Activated CD4-positive, alpha-beta memory T cell treated with anti-CD3 and anti-CD28 coated beads, Interleukin-2, amount 10 ng/mL, durations not matched to agents 7 days and 5 days (primary cell): ENCODE results near the gene RBFOX2. TPM values are rescaled to one million over a fixed set of nuclear protein-coding genes. Genes with fewer than 3 reads are reported as not detected.
"Not testable (repeated sequence)": the region's sequence is repeated elsewhere in the genome, so short reads cannot be mapped to it uniquely, and the experiment has no call there.

ENCODE experiments used
- CTCF ChIA-PET: fragments of 350-600 bp; sonication (Branson Sonifier 250); formaldehyde crosslinking; loops from one replicate; lab custom pipeline; 2021; ENCODE audit warnings: antibody characterized with exemption, inconsistent platforms; lab: Charles Lee
- POLR2A ChIA-PET: fragments of 350-600 bp; sonication (Branson Sonifier 250); formaldehyde crosslinking; loops from one replicate; lab custom pipeline; 2021; ENCODE audit warnings: antibody characterized with exemption; lab: Charles Lee
- DNase-seq: peaks from one replicate; pipeline ENCODE4 v3.0.0-alpha.2; 2020
- H3K27ac Mint-ChIP-seq: one replicate; pipeline ENCODE4 v1.8.0; 2021; ENCODE audit warnings: mild to moderate bottlenecking, mixed read lengths
- H3K27me3 Mint-ChIP-seq: one replicate; pipeline ENCODE4 v1.8.0; 2021; ENCODE audit warnings: mixed read lengths
- H3K36me3 Mint-ChIP-seq: one replicate; pipeline ENCODE4 v1.8.0; 2021; ENCODE audit warnings: low read depth, mixed read lengths
- H3K4me1 Mint-ChIP-seq: one replicate; pipeline ENCODE4 v1.8.0; 2021; ENCODE audit warnings: mixed read lengths
- H3K4me3 Mint-ChIP-seq: one replicate; pipeline ENCODE4 v1.8.0; 2021; ENCODE audit warnings: mild to moderate bottlenecking, mixed read lengths
- H3K9me3 Mint-ChIP-seq: one replicate; pipeline ENCODE4 v1.8.0; 2021; ENCODE audit warnings: mixed read lengths
- total RNA-seq, 2 experiments: library from RNA; stranded (reverse); gene quantifications; one replicate each; pipeline ENCODE4 v1.2.3, GENCODE V29; 2021

RBFOX2 gene
- total RNA-seq, 2 experiments from 2014 or later, result 0.83 to 1.4 TPM

DNA sequence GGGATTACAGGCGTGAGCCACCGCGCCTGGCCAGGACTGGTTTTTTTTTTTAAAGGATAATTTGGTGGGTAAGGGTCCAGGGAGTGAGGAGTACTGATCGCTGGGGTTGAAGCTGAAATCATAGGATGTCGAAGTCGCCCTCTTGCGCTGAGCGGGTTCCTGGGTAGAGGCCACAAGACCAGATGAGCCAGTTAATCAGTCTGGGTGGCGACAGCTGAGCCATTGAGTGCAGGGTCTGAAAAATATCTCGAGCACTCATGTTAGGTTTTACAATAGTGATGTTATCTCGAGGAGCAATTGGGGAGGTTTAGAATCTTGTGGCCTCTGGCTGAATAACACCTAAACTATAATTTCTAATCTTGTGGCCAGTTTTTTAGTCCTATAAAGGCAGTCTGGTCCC, 303.1 kb downstream of the RBFOX2 start:
- H3K36me3 Mint-ChIP-seq, result no peaks in the 10 kb centered on the region
- H3K27me3 Mint-ChIP-seq, result no peaks in the 10 kb centered on the region
- H3K4me3 Mint-ChIP-seq, result no peak overlapping the region
- no peaks in the 10 kb centered on the region for H3K9me3 Mint-ChIP-seq
- ChIA-PET POLR2A (no interaction called here), CTCF (no interaction called here)
- no peak overlapping the region for H3K27ac Mint-ChIP-seq
- H3K4me1 Mint-ChIP-seq, result no peaks in the 10 kb centered on the region
- DNase-seq, result no peak

DNA sequence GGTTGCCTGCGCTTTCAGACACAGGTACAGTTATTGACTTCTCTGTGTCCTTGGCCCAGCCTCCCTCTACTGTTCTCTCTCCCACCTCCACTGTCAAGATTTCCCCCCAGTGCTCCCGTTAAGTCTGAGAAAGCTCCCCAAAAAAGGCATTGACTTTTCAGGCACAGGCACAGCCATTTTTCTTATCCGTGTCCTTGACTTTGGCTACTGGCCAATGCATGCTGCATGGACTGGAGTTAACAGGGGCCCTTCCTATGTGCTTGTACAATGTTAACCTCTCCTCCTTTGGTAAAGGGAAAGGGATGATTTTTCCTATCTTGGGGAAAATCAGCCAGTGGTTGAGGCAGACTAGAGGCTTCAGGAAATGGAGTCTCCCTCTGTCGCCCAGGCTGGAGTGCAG, 306.7 kb downstream of the RBFOX2 start:
- H3K4me3 Mint-ChIP-seq, result no peak overlapping the region
- no peak overlapping the region for H3K27ac Mint-ChIP-seq
- no peaks in the 10 kb centered on the region for H3K9me3 Mint-ChIP-seq
- CTCF ChIA-PET, result no interaction called here
- no peaks in the 10 kb centered on the region for H3K27me3 Mint-ChIP-seq
- no peaks in the 10 kb centered on the region for H3K4me1 Mint-ChIP-seq
- no peaks in the 10 kb centered on the region for H3K36me3 Mint-ChIP-seq
- POLR2A ChIA-PET, result no interaction called here
- no peak for DNase-seq

DNA sequence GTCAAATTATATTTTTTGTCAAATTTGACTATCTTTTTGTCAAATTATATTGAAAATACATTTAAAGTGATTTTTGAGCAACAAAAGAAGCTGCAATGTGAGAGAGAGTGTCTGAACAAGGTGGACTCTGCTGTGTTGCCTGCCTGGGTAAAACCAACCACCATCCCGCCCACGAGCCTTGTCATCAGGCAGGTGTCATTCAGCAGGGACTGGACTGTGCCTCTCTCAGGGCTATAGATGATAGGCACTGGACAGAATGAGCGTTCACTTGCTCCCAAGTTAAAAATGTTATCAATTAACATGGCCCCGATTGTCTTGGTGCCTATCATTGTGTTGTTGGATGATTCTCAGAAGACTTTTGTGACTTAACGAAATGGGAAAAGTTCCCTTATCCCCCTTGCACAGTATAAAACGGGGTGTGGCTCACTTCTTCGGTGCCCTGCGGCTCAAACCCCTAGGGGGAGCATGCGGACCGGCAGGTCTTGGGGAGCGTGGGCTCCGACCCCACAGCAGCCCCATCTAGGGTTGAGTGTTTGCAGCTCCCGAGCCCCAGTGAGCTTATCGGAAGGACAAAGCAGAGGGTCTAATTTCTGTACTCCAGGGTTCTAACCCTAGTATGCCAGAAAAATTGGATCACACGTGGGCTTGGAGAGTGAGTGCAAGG, 309.3 kb downstream of the RBFOX2 start:
- no peak overlapping the region for H3K27ac Mint-ChIP-seq
- no peak for DNase-seq
- no peaks in the 10 kb centered on the region for H3K4me1 Mint-ChIP-seq
- ChIA-PET CTCF (no interaction called here), POLR2A (no interaction called here)
- H3K27me3 Mint-ChIP-seq, result peaks cover 3% of the 10 kb centered on the region
- H3K4me3 Mint-ChIP-seq, result no peak overlapping the region
- no peaks in the 10 kb centered on the region for H3K9me3 Mint-ChIP-seq
- H3K36me3 Mint-ChIP-seq, result no peaks in the 10 kb centered on the region

DNA sequence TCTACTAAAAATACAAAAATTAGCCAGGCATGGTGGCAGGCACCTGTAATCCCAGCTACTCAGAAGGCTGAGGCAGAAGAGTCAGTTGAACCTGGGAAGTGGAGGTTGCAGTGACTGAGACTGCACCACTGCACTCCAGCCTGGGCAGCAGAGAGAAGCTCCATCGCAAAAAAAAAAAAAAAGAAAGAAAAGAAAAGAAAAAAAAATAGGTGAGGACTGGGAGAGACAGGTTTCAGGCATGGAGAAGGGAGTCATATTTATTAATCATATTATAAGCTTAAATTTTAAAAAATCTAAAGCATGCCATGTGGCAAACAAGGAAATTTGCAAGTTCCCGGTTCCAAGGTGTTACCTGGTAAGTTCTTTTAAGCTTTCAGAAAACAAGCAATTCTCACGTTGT, 311.1 kb downstream of the RBFOX2 start, which contains the start of gene APOL5:
Gene APOL5 (plus strand): TSS at position 301 of the 400 bp plus-strand sequence. CDS start 0 bp downstream, at position 301.
- no peak within 1 kb of the TSS for H3K4me3 Mint-ChIP-seq
- no peaks in the 10 kb centered on the region for H3K4me1 Mint-ChIP-seq
- H3K36me3 Mint-ChIP-seq, result no peaks in the 10 kb centered on the region
- peaks cover 5% of the 10 kb centered on the region for H3K9me3 Mint-ChIP-seq
- no peak within 1 kb of the TSS for H3K27ac Mint-ChIP-seq
- DNase-seq, result no peak
- ChIA-PET POLR2A (no interaction called here), CTCF (interaction anchor here (0.6 kb wide), 1 partner anchor 11 kb away, joined by 3 read pairs; no protein-coding TSS in a partner anchor)
- peaks cover 5% of the 10 kb centered on the region for H3K27me3 Mint-ChIP-seq

DNA sequence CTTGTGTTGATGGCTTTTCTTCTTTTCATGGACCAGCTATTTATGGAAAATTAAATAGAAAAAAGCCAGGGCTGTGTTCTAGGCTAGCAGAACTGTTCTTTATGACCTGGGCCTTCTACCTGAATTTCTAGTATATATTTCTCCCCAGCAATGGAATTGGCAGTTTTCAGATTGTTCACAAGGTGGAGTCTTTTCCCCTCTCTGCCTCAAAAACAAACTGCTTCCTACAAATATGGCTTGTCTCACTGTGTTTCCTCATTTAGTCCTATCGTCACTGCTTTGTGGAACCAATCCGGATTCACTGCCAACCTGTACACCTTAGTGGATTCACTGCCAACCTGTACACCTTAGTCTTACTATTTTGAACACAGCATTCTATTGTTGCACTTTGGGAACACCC, 316.0 kb downstream of the RBFOX2 start:
- Mint-ChIP-seq H3K4me3 (no peak overlapping the region), H3K27ac (no peak overlapping the region), H3K27me3 (peaks cover 5% of the 10 kb centered on the region), H3K9me3 (peaks cover 5% of the 10 kb centered on the region), H3K36me3 (no peaks in the 10 kb centered on the region), H3K4me1 (no peaks in the 10 kb centered on the region)
- no peak for DNase-seq
- POLR2A ChIA-PET, result no interaction called here
- CTCF ChIA-PET, result no interaction called here

DNA sequence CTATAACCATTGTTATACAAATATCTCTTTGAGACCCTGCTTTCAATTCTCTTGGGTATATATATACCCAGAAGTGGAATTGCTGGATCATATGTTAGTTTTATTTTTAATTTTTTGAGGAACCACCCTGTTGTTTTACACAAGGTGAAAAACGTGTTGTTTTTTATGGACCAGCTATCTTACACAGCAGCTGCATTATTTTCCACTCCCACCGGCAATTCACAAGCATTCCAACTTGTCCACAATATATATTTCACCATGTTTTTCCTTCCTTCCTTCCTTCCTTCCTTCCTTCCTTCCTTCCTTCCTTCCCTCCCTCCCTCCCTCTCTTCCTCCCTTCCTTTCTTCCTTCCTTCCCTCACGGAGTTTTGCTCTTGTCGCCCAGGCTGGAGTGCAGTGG, 317.3 kb downstream of the RBFOX2 start:
- Mint-ChIP-seq H3K9me3 (peaks cover 5% of the 10 kb centered on the region), H3K4me3 (no peak overlapping the region), H3K36me3 (no peaks in the 10 kb centered on the region), H3K4me1 (no peaks in the 10 kb centered on the region), H3K27ac (no peak overlapping the region), H3K27me3 (peaks cover 5% of the 10 kb centered on the region)
- no peak for DNase-seq
- ChIA-PET CTCF (interaction anchor here (0.7 kb wide), 1 partner anchor 413 kb away, joined by 3 read pairs; no protein-coding TSS in a partner anchor), POLR2A (no interaction called here)

DNA sequence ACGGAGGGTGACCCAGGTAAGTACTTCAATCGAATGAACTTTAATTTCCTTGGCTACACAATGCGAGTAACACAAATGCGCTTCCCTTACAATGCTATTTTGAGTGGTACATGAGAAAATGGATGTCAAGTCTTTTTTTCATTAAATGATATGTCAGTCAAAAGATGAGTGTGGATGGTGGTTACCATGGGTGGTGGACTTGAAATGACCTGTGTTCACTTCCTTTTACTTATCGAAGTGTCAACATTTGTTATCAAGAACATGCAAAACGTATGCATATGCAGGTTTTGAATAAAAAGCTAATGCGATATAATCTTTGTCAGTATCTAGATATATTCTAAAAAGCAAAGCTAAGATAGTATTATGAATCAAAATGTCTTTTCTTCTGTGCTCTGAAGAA, 319.7 kb downstream of the RBFOX2 start:
- CTCF ChIA-PET, result no interaction called here
- no peak for DNase-seq
- Mint-ChIP-seq H3K9me3 (peaks cover 5% of the 10 kb centered on the region), H3K27me3 (peaks cover 2% of the 10 kb centered on the region), H3K4me3 (no peak overlapping the region), H3K27ac (no peak overlapping the region), H3K36me3 (no peaks in the 10 kb centered on the region), H3K4me1 (no peaks in the 10 kb centered on the region)
- POLR2A ChIA-PET, result no interaction called here

DNA sequence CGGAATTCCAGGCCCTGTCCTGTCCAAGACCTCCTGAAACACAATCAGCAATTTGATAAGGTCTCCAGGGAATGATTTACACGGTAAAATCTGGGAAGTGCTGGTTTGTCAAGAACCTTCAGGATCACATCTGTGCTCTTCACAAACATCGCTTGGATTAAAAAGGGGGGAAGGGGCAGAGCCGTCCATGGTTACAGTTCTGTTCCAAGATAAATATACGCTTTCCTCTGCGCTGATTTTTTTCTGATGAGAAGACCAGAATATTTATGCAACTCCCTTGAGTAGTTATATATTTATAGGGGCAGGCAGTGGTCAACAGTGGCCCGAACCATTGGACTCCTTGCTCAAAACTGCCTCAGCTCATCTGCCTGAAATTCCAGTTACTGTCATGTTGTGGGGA, 320.2 kb downstream of the RBFOX2 start:
- H3K4me3 Mint-ChIP-seq, result no peak overlapping the region
- peaks cover 5% of the 10 kb centered on the region for H3K9me3 Mint-ChIP-seq
- ChIA-PET POLR2A (no interaction called here), CTCF (no interaction called here)
- no peaks in the 10 kb centered on the region for H3K4me1 Mint-ChIP-seq
- no peak for DNase-seq
- no peak overlapping the region for H3K27ac Mint-ChIP-seq
- no peaks in the 10 kb centered on the region for H3K36me3 Mint-ChIP-seq
- peaks cover 2% of the 10 kb centered on the region for H3K27me3 Mint-ChIP-seq

DNA sequence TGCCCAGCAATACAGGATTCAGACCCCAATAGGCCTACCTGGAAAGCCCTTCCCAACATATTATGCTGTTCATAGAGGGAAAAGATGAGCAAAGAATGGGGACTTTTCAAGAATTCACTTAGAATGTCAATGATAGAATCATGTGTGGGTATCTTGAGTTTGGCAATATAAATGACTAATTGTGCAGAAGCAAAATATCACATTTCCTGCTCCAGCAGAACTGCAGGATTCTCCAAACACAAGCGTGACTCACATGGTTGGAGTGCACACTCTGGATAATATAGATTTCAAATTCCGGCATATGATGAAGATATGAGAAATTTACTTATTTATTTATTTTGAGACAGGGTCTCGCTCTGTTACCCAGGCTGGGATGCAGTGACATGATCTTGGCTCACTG, 323.5 kb downstream of the RBFOX2 start:
- ChIA-PET POLR2A (no interaction called here), CTCF (interaction anchor here (0.6 to 1.7 kb wide), 2 partner anchors 361 to 457 kb away, joined by 3 to 5 read pairs; no protein-coding TSS in a partner anchor)
- no peak overlapping the region for H3K4me3 Mint-ChIP-seq
- no peaks in the 10 kb centered on the region for H3K4me1 Mint-ChIP-seq
- H3K27ac Mint-ChIP-seq, result no peak overlapping the region
- H3K36me3 Mint-ChIP-seq, result no peaks in the 10 kb centered on the region
- no peaks in the 10 kb centered on the region for H3K9me3 Mint-ChIP-seq
- no peak for DNase-seq
- H3K27me3 Mint-ChIP-seq, result no peaks in the 10 kb centered on the region

DNA sequence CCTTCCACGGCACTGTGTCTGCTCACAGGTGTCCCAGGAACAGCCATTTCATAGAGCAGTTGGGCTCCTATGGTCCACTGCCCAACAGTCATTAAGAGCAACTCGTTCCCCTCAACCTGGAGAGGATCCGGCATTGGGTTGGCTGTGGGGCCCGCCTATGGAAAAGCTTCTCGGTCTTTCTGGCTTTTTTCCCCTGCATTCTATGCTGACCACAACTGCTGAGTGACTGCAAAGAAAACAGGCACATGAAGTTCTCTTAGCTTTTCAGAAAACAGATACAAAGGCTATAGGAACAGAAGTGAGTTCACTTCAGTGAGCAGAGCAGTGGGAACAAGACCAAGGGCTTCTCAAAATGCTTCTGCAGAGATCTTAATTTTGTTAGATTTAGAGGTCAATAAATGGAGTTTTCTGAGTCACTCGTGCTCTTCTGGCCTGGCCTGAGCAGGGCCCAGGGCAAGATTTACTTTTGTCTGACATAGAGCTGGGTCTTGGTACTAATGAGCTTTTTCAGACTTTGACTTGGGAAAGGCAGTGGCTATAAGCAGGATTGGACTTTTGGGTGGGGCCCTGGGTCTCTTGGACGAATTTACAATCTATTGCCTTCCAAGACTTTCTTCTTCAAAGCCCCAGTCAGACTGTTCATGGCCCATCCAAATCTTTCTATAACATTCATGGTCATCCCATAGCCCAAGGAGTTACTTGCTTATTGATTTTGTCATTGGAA, 324.6 kb downstream of the RBFOX2 start:
- Mint-ChIP-seq H3K27me3 (no peaks in the 10 kb centered on the region), H3K9me3 (no peaks in the 10 kb centered on the region), H3K36me3 (no peaks in the 10 kb centered on the region), H3K4me3 (no peak overlapping the region), H3K4me1 (no peaks in the 10 kb centered on the region), H3K27ac (no peak overlapping the region)
- CTCF ChIA-PET, result interaction anchor here (1.7 kb wide), 1 partner anchor 362 kb away, joined by 5 read pairs; no protein-coding TSS in a partner anchor
- no peak for DNase-seq
- POLR2A ChIA-PET, result interaction anchor here (1.3 kb wide), 1 partner anchor 56 kb away, joined by 3 read pairs; the partner anchor contains the start of gene APOL6

DNA sequence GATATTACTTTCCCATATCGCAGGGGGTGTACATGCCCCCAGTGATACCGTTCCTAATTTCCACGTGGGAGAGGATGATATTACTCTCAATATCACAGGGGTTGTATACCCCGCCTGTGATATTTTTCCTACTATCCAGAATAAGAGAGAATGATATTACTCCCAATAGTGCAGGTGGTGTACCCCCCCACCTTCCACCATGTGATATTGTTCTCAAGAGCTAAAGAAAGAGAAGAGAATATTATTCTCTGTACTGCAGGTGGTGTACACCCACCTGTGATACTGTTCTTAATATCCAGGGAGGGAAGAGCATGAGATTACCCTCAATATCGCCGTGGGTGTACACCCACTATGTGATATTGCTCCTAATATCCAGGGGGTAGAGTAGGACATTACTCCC, 328.8 kb downstream of the RBFOX2 start:
- H3K27me3 Mint-ChIP-seq, H3K4me1 Mint-ChIP-seq, DNase-seq, H3K4me3 Mint-ChIP-seq, H3K36me3 Mint-ChIP-seq, CTCF ChIA-PET, H3K9me3 Mint-ChIP-seq, H3K27ac Mint-ChIP-seq: not testable (repeated sequence)
- POLR2A ChIA-PET, result interaction anchor here (0.6 kb wide), 1 partner anchor 141 kb away, joined by 3 read pairs; no protein-coding TSS in a partner anchor

DNA sequence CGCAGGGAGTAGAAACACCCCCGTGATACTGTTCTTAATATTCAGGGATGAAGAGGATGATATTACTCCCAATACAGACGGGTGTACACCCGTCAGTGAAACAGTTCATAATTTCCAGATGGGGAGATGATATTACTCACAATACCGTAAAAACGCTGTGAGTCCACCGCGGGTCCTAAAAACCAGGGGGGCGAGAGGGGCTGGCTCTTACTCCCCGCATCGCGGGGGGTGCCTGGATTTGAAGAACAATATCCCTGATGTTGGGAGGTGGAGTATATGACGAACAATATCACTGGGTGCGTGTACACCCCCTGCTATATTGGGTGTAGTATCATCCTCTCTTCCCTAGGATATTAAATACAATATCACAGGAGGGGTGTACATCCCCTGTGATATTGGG, 331.5 kb downstream of the RBFOX2 start:
- peak; percentile 46 for DNase-seq
- Mint-ChIP-seq H3K27ac (no peak overlapping the region), H3K27me3 (no peaks in the 10 kb centered on the region), H3K9me3 (no peaks in the 10 kb centered on the region), H3K4me3 (no peak overlapping the region), H3K36me3 (no peaks in the 10 kb centered on the region), H3K4me1 (no peaks in the 10 kb centered on the region)
- POLR2A ChIA-PET, result no interaction called here
- CTCF ChIA-PET, result no interaction called here

DNA sequence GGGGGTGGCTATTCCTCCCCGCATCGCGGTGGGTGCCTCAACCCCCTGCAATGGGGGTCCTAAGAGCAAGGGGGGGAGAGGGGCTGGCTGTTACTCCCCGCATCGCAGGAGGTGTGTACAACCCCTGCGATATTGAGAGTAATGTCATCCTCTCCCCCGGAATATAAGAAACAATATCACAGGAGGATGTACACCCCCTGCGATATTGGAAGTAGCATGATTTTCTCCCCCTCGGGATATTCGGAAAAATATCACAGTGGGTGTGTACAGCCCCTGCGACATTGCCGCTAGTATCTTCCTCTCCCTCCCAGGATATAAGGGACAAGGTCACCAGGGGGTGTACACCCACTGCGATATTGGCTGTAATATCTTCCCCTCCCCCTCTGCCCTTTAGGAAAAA, 333.4 kb downstream of the RBFOX2 start:
- Mint-ChIP-seq H3K4me3 (no peak overlapping the region), H3K4me1 (no peaks in the 10 kb centered on the region), H3K27ac (no peak overlapping the region), H3K36me3 (no peaks in the 10 kb centered on the region), H3K9me3 (no peaks in the 10 kb centered on the region), H3K27me3 (no peaks in the 10 kb centered on the region)
- DNase-seq, result no peak
- ChIA-PET CTCF (no interaction called here), POLR2A (no interaction called here)
